ENCODE results near the gene HEATR3.
A peak's percentile ranks its signal among the peaks of the same experiment; 100 is the strongest.

The HEATR3 gene

DNA sequence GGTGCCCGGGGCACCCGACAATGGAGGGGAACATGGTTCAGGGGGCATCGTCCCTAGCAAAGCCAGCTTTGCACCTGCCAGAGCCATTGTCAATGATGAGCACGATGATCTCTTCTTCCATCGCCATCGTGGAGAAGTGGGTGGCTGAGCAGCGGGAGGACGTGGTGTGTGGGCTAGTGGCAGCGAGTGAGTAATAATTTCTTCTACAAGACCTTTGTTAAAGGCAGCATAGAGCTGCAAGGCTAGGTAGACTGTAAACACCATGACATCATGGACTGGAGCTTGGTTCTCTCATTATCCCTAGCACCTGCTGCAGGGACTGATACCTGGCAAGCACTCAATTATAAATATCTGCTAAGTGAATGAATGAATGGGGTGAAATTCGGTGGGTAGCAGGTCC lies 6.7 kb upstream of the HEATR3 start:
- DNase-seq: no peak

- no peak for DNase-seq
Observed at GRCh38 chr16:50059669-50060068, 6.1 kb upstream of the HEATR3 start.

- DNase-seq: no peak
Observed at GRCh38 chr16:50061326-50061725, 4.4 kb upstream of the HEATR3 start.

DNA sequence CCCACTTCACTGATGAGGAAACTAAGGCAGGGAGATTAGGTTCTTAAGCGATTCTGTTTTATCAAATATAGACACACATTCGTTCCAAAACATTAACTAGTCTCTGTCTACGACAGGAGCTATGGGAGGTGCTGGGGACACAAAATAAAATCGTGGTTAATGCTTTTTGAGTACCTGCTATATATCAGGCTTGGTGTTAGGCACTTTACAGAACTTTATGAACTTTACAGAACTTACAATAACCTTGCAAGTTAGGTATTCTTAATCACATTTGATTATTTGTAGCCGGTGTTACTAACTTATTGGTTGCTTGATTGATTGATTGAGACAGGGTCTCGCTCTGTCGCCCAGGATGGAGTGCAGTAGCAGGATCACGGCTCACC lies 538 bp upstream of the HEATR3 start:
- DNase-seq: no peak

GRCh38 chr16:50066482-50067289 lies 916 bp downstream of the HEATR3 start:
- DNase-seq: no peak

GRCh38 chr16:50067290-50067853 lies 1.6 kb downstream of the HEATR3 start:
- peak; percentile 64 for DNase-seq

DNA sequence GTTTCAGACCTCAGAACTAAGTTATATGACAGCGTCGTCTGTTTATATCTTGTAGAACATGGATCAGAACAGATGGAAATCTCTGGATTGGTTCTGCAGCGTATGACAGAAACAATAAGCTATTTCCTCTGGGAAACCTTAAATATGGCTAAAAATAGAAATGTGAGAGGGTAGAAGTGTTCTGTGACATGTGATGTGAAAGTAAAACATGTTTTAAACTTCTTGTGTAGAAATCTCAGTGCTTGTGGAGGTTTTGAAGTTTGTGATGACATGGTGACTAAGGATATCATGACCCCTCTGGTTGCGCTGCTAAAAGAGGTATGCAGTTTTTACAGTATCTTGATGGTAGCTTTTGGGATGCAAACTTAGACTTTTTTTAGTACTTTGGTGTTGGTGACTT lies 2.8 kb downstream of the HEATR3 start:
- DNase-seq: peak; percentile 49

- DNase-seq: no peak
Observed at GRCh38 chr16:50069060-50069459, 3.3 kb downstream of the HEATR3 start.

DNA sequence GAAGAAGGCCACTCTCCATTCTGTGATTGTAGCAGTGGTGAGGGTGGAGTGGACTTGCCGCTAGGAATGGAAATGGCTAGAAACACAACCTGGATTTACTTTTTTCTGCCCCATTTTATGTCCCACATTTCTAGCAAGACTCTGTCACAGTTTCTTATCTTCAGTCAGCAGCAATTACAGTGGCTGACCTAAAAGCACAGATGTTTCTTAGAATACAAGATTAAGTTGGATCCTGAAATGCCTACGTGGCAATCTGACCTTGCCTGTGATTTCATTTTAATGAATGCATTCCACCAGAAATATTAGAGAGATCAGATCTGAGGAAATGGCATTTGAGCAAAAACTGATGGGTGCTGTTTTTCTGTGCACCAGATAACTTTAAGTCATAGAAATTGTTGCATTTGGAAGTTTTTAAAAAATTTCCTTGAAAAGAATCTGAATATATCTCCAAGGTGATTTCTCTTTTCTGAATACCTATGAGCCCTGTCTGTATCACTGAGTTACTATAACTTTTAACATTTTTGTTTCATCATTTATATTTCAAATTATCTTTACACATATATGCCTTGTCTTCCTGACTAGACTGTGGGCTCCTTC lies 5.4 kb downstream of the HEATR3 start:
- DNase-seq: no peak

DNA sequence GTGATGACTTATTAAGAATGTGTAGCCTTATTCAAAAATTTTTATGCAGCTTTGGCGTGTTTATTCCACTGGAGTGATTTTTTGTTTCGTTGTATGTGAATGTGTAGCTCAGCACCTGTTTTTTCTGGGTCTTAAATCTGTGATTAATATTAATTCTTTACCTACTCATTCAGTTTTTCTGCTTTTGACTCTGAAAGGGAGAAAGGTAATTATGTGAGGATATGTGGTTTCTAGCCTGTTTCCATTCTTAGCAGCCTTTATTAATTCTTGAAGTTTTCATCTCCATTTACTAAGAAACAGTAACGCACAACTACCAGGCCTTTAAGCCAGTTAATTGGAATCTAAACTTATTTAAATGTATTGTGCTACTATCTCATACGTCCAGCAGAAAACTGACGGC lies 7.0 kb downstream of the HEATR3 start:
- DNase-seq: no peak

GRCh38 chr16:50079397-50080140 lies 13.8 kb downstream of the HEATR3 start:
- DNase-seq: no peak

- DNase-seq: no peak
Observed at GRCh38 chr16:50081428-50082018, 15.8 kb downstream of the HEATR3 start.

DNA sequence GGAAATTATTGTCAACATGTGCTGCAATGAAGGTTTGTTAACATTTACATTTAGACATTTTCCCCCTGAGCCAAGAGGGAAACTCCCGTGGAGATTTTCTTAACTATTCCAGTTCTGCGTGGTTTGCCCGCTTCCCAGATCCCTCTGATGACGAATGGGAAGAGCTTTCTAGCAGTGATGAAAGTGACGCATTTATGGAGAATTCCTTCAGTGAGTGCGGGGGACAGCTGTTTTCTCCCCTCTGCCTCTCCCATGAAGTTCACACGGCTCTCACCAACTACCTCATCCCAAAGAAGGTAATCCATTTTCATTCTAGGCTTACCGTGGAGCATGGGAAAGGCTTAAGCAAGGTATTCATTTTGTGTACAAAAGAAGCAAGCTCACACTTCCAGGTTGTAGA lies 18.2 kb downstream of the HEATR3 start:
- peak; percentile 46 for DNase-seq

DNA sequence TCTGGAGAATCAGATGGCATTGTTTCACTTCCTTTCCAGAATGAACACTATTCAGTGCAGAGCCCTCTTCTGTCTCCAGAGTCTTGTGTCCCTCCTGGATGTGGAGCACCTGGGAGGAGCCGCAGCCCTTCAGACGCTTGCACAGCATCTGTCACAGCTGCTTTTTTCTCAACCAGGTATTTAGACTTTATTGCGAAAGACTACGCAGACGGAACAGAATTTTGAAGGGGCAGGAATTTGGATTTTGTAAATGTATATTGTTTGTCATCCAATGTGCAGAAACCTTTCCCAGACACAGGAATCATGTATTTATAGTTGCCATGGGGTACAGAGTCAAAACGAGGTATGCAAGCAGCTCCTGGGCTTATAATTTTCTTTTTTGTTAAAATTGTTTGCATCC lies 20.4 kb downstream of the HEATR3 start:
- DNase-seq: no peak

DNA sequence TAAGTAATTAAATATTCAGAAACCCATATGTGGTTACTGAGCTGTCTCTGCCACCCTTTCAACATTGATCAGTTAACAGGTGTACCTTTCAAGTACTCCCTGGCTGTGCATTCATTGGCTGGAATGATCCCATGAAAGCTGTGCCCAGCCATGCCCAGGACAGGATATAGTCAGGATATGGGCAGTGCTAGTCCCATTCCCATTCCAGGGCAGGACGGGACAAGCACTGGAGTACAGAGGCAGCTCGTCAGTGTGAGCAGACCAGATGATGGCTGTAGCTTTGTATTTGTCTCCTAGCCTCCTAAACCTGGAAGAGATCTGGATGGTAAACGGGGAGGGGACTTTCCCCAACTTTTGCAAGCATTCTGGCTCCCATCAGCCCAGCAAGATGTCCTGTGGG lies 22.5 kb downstream of the HEATR3 start:
- no peak for DNase-seq

GRCh38 chr16:50092891-50093290 lies 27.1 kb downstream of the HEATR3 start:
- no peak for DNase-seq

GRCh38 chr16:50093607-50094539 lies 28.1 kb downstream of the HEATR3 start:
- DNase-seq: no peak

- peak; percentile 92 for DNase-seq
Observed at GRCh38 chr16:50096791-50097190, 31.0 kb downstream of the HEATR3 start.

- DNase-seq: no peak
Observed at GRCh38 chr16:50099957-50100648, 34.3 kb downstream of the HEATR3 start.

DNA sequence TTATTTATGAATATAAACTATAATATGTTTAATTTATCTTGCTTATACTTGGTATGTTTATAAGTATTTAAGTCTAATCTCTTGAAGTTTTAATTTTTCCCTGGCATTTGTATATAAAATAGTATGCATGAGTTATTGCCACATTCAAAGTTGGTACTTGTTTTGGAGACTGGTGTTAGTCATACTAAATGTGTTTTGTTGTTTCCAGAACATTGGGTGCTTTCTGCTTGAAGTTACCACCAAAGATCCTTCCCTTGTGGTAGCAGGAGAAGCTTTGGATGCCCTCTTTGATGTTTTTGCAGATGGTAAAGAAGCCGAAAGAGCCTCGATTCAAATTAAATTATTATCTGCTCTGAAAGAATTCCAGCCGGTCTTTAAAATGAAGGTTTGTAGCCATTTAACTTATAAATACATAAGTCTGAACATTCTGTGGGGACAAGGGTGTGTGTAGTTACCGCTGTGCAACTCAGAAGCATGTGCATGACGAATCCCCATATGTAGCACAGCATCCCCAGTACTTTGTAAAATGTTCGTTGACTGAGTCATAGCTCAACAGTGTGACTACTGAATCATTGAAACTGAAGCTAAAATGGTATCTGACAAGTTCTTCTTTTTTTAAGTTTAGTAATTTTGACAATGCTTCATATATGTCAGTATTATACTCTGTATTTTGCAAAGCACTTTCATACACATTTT lies 36.4 kb downstream of the HEATR3 start:
- peak; percentile 82 for DNase-seq

DNA sequence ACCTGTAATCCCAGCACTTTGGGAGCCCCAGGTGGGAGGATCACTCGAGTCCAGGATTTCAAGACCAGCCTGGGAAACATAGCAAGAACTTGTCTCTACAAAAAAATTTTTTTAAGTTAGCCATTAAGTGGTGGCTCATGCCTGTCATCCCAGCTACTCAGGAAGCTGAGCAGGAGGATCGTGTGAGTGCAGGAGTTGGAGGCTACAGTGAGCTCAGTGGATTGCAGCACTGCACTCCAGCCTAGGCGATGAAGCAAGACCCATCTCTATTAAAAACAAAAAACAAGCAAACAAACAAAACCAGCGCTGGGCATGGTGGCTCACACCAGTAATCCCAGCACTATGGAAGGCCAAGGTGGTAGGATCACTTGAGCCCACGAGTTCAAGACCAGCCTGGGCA lies 38.0 kb downstream of the HEATR3 start:
- no peak for DNase-seq
